IPS DF 19.7 (cell line): Measurements from ENCODE around the gene DPYD.

Experiments used
- DNase-seq: peaks from one replicate; pipeline ENCODE4 v3.0.0-alpha.2; 2013; ENCODE audit warnings: low read depth, low spot score

The DPYD gene

GRCh38 chr1:97202481-97203380 is 718.1 kb downstream of the DPYD start:
- DNase-seq, result no peak

GRCh38 chr1:97201641-97202040 is 719.2 kb downstream of the DPYD start:
- DNase-seq, result no peak

GRCh38 chr1:97200595-97200994 is 720.2 kb downstream of the DPYD start:
- no peak for DNase-seq

GRCh38 chr1:97196825-97197516 is 723.9 kb downstream of the DPYD start:
- DNase-seq, result no peak

GRCh38 chr1:97192872-97193572 is 727.8 kb downstream of the DPYD start:
- DNase-seq, result no peak

- DNase-seq, result no peak
Measured at GRCh38 chr1:97190326-97190725, 730.5 kb downstream of the DPYD start.

GRCh38 chr1:97186381-97186780 is 734.5 kb downstream of the DPYD start:
- no peak for DNase-seq

- DNase-seq, result no peak
Measured at GRCh38 chr1:97174039-97174704, 746.7 kb downstream of the DPYD start.

- DNase-seq, result no peak
Measured at GRCh38 chr1:97170300-97170699, 750.5 kb downstream of the DPYD start.

- no peak for DNase-seq
Measured at GRCh38 chr1:97168056-97168455, 752.8 kb downstream of the DPYD start.

GRCh38 chr1:97167246-97167645 is 753.6 kb downstream of the DPYD start:
- no peak for DNase-seq

GRCh38 chr1:97166626-97167025 is 754.2 kb downstream of the DPYD start:
- no peak for DNase-seq

- no peak for DNase-seq
Measured at GRCh38 chr1:97164276-97164639, 756.6 kb downstream of the DPYD start.

- DNase-seq, result no peak
Measured at GRCh38 chr1:97163591-97164275, 757.1 kb downstream of the DPYD start.

GRCh38 chr1:97160818-97161217 is 760.0 kb downstream of the DPYD start:
- DNase-seq, result no peak

GRCh38 chr1:97159342-97159741 is 761.5 kb downstream of the DPYD start:
- DNase-seq, result no peak

GRCh38 chr1:97158691-97159096 is 762.1 kb downstream of the DPYD start:
- DNase-seq, result no peak

- DNase-seq, result no peak
Measured at GRCh38 chr1:97157991-97158390, 762.8 kb downstream of the DPYD start.

GRCh38 chr1:97151651-97152050 is 769.2 kb downstream of the DPYD start:
- no peak for DNase-seq

- DNase-seq, result no peak
Measured at GRCh38 chr1:97145321-97145956, 775.4 kb downstream of the DPYD start.

GRCh38 chr1:97144527-97144926 is 776.3 kb downstream of the DPYD start:
- no peak for DNase-seq
